A673 (cell line): ENCODE results near the gene CDK5RAP2.

Experiments
- CTCF ChIP-seq: fragments of 300-800, 200-600 bp; sonication (generic); conservative IDR thresholded peaks from 2 replicates; pipeline ENCODE4 v1.5.1; 2017; ENCODE audit warnings: low read depth, mild to moderate bottlenecking, antibody characterized with exemption, low read length, moderate library complexity, mixed read lengths
- EZH2 ChIP-seq: fragments of 200-600 bp; sonication (generic); IDR thresholded peaks from 2 replicates; pipeline ENCODE4 v1.6.1; 2017; ENCODE audit warnings: borderline replicate concordance, low read depth, mild to moderate bottlenecking, mixed read lengths, antibody characterized with exemption, low read length; ENCODE audit not compliant: poor library complexity, severe bottlenecking

GRCh38 chr9:120387257-120388002 lies 192.5 kb downstream of the CDK5RAP2 start:
- TF ChIP-seq CTCF = no peak
- TF ChIP-seq EZH2 = no peak
